Pulmonary artery endothelial cell (primary cell): Measurements from ENCODE around the gene WFDC1. TPM values are rescaled to one million over a fixed set of nuclear protein-coding genes. Genes with fewer than 3 reads are reported as not detected.

Source experiments
- DNase-seq: peaks from one replicate; pipeline ENCODE4 v3.0.0-alpha.2; 2011; ENCODE audit warnings: low read depth, low spot score
- total RNA-seq: library from RNA; depleted of rRNA; stranded (reverse); fragments of >200 nt; gene quantifications from 2 replicates; pipeline ENCODE4 v1.2.3, GENCODE V29; 2014

The WFDC1 gene
- not detected in 2 replicates for total RNA-seq

GRCh38 chr16:84294531-84295142 lies at the start of gene WFDC1:
Gene WFDC1, plus strand, starts transcription at chr16:84294878. Its CDS starts 94 bp downstream, at chr16:84294972.
- no peak for DNase-seq

- DNase-seq = no peak
These were observed 48.6 kb upstream of the WFDC1 start for GRCh38 chr16:84245956-84246678.

GRCh38 chr16:84246679-84247077 lies 48.0 kb upstream of the WFDC1 start:
- DNase-seq = no peak

- DNase-seq = no peak
These were observed 47.3 kb upstream of the WFDC1 start for GRCh38 chr16:84247331-84247730.

- DNase-seq = no peak
These were observed 46.8 kb upstream of the WFDC1 start for GRCh38 chr16:84247844-84248243.

GRCh38 chr16:84252184-84252583 lies 42.5 kb upstream of the WFDC1 start:
- no peak for DNase-seq

- DNase-seq = no peak
These were observed 41.5 kb upstream of the WFDC1 start for GRCh38 chr16:84253173-84253572.

GRCh38 chr16:84254062-84254461 lies 40.6 kb upstream of the WFDC1 start:
- DNase-seq = no peak

- no peak for DNase-seq
These were observed 39.4 kb upstream of the WFDC1 start for GRCh38 chr16:84255050-84255810.

GRCh38 chr16:84258266-84258665 lies 36.4 kb upstream of the WFDC1 start:
- DNase-seq = no peak

GRCh38 chr16:84259691-84260090 lies 35.0 kb upstream of the WFDC1 start:
- DNase-seq = no peak

- no peak for DNase-seq
These were observed 33.7 kb upstream of the WFDC1 start for GRCh38 chr16:84260766-84261554.

GRCh38 chr16:84262031-84262430 lies 32.6 kb upstream of the WFDC1 start:
- DNase-seq = no peak

- DNase-seq = no peak
These were observed 31.7 kb upstream of the WFDC1 start for GRCh38 chr16:84262939-84263338.

- DNase-seq = peak; percentile 15
These were observed 28.2 kb upstream of the WFDC1 start for GRCh38 chr16:84266451-84266850.

GRCh38 chr16:84267380-84267779 lies 27.3 kb upstream of the WFDC1 start:
- DNase-seq = no peak

GRCh38 chr16:84268291-84269040 lies 26.2 kb upstream of the WFDC1 start:
- no peak for DNase-seq

- DNase-seq = no peak
These were observed 24.6 kb upstream of the WFDC1 start for GRCh38 chr16:84270071-84270470.

- DNase-seq = no peak
These were observed 24.1 kb upstream of the WFDC1 start for GRCh38 chr16:84270531-84270930.

- DNase-seq = no peak
These were observed 23.6 kb upstream of the WFDC1 start for GRCh38 chr16:84271037-84271436.

- no peak for DNase-seq
These were observed 22.8 kb upstream of the WFDC1 start for GRCh38 chr16:84271866-84272265.
